Stimulated activated CD4-positive, alpha-beta T cell treated with anti-CD3 and anti-CD28 coated beads, Interleukin-4, amount 100 ng/mL, for 1 hour (primary cell): Measurements from ENCODE around the gene NCKIPSD.
A peak's percentile ranks its signal among the peaks of the same experiment; 100 is the strongest.

ENCODE experiments used
- DNase-seq: peaks from one replicate; pipeline ENCODE4 v3.0.0-alpha.2; 2020

The NCKIPSD gene

DNA sequence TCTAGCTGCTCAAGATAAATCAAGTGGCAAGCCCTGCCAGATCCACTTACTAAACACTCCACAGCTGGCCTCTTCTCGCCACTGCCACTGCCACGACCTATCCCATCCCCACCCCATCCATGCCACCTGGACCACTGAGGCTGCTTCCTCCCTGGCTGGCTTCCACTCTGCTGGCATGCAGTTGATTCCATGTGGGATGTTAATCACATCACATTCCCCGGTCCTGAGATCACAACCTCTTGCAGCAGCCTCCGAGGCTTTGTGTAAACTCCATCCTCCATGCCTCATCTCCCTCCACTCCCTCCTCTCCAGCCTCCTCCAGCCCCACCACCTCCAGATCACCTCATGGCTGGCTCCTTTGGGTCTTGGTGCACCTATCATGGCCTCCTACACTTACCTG lies 7.7 kb downstream of the NCKIPSD start:
- no peak for DNase-seq

DNA sequence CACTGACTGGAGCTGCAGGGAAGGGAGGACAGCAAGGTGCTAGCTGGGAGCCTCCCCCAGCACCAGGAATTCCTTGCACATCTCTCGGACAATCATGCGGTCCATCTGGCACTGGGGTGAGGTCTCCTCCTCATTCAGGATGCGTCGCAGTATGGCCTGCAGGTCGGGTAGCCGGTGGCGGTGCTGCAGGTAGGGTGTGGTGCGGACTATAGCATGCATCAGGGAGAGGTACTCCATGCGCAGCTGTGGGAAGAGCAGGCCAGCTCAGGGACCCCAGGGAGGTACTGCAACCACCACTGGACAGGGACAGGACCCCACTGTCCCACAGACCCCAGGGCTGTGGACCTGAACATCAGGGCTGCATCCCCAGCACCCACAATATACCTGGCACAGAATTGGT lies 11.2 kb downstream of the NCKIPSD start:
- no peak for DNase-seq

DNA sequence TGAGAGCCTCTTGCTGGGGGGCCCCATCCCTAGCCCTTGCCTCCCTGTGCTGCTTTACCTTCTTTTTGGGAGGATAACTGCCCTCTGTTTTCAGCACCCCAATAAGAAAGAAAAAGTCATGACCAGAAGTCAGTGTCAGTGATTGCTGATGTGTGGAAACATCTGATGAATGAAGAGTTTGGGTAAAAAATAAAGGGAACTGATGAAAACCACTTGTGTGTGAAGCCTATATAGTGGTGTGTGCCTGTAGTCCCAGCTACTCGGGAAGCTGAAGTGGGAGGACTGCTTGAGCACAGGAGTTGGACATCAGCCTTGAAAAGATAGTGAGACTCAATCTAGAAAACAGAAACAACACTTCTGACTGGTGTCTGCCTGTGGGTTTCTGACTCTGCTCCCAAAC lies 13.2 kb downstream of the NCKIPSD start:
- no peak for DNase-seq

DNA sequence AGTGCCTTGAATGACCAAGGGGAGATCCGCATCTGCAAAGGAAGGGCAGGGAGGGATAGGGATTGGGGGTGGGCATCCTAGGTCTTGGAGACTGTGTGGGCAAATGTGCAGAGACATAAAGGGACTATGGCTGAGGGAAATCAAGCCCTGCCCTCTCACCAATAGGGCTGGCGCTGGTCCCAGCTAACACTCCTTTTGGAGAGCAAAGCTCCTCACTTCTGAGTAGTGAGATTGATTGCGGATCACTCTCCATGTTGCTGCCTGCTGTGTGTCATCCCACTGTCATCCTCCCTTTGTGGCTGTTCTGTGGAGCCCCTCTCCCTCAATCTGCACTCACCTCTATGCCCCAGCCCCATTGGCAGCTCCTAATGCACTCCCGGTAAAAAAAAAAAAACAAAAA lies 20.8 kb downstream of the NCKIPSD start:
- DNase-seq = no peak

DNA sequence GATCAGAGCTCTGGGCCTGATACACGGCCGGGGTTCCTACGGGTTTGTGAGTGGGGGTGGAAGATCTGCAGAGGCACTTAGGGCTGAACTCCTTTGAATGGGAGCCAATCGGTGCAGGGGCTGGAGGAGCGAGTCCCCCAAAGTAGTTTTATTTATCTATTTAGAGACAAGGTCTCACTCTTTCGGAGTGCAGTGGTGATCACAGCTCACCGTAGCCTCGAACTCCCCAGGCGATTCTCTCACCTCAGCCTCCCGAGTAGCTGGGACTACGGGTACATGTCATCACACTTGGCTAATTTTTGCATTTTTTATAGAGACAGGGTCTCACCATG lies 21.4 kb downstream of the NCKIPSD start:
- no peak for DNase-seq

DNA sequence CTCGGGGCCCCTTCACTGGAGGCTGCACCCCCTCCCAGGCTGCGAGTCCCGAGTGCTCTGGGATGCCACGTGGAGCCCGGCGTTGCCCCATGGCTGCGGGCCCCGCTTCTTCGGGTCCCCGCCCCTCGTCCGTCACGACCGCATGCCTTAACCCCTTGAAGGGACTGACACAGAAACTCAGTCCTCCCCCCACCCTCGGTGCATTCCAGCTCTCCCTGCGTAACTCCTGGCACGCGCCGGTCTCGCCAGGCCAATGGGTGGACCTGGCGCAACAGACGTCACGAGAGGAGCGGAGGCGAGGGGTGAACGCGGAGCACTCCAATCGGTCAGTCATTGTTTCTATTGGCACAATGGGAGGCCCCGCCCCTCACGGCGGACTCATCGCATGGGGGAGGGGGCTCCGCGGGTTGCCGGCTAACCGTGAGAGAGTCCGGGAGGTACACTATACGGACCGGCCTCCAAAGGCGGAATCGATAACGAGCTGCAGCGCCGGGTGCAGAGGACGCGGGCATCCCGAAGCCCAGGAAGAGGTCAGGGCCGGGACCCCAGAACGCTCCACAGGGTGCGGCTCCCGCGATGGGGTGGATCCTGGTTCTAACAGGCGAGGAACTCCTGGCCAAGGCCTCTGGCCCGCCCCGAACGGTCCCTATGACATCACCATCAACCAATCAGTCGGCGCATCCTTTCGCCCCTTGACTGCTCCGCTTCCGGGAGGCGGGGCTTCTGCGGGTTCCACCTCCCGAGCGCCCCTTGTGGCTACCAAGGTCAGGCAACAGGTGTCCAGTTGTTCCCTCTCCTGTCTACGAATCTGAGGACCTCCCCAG lies 22.0 kb downstream of the NCKIPSD start:
- DNase-seq = peak; percentile 84

DNA sequence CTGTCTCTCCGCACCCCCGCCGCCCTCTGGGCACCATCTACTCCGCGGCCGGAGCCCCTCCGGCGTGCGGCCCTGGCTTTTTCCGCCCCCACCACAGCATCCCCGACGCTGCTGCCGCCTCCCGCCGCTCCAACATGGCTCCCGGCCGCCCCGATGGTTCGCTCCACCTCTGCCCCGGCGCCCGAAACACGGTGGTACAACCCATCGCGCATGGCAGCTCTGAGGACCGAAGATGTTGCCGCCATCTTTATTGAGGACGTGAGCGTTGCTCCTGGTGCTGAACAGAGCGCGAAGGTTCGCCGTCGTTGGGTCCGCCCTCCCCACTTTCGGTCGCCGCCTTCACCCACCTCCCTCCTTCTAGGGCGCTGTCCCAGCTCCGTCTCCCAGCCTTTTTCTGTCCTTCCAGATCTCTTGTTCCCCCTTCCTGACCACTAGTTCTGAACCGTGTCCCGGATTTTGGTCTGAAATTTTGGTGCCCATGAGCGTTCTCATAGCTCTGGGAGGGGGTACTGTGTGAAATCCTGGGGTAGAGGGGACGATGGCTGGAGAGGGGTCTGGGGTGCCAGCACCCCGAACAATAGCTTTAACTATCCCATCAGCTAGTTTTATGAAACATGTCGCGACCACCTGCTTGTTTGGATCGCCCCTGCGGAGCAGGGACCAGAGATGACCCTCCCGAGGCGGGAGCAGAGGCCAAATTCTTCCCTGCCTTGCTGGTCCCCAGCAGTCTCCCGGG lies 22.8 kb downstream of the NCKIPSD start, which contains the start of gene CELSR3:
TSS of gene CELSR3 (minus strand) at position 134 of the 736 bp plus-strand sequence. CDS start 252 bp downstream, outside the sequence.
- DNase-seq = peak; percentile 56

DNA sequence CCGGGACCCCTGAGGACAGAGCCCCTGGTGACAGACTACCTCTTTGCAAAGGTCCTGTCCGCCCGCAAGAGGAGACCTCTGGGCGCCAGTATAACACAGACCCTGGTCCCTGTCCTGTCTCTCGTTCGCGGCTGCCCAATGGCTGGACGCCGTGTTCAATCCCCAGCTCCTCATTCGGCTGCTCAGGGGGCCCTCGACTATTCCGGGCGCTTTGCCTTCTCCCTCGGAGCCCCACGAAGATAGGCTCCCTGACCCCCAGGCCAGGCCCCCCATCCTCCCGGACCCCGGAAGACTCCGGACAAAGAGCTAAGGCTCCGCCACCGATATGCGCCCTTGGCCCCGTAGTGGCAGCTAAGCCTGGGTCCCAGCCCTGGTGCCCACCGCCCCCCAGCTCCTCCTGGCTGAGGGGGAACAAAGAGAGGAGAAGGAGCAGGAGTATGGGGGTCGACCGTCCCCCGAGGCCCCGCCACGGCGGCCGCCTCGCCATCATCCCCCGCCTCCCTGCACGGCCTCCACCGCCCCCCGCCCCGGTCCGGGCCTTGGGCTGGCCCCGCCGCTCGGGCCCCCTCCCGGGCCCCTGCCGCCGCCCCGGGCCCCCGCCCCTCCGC lies 23.5 kb downstream of the NCKIPSD start:
- DNase-seq = no peak

DNA sequence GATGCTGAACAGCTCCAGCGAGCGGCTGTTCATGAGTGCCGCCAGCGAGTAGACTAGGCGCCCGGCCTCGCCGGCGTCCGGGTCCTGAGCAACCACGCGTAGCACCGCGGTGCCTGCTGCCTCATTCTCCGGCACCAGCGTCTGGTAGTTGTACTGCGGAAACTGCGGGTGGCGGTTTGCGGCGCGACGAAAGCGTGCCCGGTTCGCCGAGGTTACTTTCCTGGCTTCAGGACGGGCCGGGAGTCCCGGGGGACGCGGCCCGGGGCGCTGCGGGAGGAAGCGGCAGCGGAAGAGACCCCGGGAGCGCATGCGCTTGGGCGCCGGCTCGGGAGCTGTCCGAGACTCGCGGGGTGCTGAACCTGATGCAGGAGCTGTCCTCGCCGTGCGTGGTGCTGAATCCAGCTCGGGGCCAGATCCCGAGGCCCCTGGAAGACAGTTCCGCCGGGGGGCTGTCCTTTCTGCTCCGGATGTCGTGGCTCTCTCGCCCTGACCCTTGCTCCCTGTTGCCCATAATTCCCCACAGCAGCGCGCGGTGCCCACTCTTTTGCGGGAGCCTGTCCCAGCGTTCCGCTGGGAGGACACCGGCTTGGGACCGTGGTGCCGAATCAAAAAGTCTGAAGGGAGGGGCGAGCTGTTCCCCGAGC lies 24.1 kb downstream of the NCKIPSD start:
- peak; percentile 76 for DNase-seq

DNA sequence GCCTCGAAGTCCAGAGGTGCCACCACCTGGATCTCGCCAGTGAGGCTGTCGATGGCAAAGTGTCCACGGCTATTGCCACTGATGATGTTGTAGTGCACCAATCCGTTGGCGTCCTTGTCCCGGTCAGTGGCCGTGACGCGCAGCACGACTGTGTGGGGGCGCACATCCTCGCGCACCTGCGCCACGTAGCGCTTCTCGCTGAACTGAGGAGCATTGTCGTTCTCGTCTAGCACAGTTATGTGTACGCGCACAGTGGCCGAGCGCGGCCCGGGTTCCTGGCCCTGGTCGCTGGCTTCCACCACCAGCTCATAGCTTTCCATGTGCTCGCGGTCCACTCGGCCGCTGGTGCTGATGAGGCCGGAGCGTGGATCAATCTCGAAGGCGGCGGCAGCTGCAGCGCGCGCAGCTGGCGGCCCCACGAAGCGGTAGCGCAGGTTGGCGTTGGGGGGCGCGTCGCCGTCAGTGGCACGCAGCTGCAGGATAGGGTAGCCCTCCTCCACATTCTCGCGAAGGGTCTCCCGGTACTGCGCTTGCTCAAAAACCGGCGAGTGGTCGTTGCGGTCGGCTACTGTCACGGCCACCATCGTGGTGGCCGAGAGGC lies 24.8 kb downstream of the NCKIPSD start:
- DNase-seq = no peak

DNA sequence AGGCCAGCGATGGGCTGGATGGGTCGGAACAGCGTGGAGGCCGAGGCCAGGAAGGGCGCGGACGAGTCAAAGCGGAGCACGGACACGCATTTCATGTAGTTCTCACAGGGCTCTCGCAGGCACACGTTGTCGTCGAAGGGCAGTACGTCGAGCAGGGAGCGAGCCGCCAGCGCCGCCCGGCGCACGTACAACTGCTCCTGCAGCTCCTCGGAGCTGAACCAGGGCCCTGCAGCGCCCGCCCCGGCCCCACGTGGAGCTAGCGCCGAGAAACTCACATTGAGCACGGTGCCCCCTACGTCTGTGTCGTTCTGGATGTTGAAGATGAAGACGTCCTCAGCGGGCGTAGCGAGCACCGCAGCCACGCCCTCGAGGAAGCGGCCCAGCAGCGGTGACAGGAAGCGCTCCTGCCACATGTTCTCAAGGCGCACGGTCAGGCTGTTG lies 28.9 kb downstream of the NCKIPSD start:
- peak; percentile 34 for DNase-seq

DNA sequence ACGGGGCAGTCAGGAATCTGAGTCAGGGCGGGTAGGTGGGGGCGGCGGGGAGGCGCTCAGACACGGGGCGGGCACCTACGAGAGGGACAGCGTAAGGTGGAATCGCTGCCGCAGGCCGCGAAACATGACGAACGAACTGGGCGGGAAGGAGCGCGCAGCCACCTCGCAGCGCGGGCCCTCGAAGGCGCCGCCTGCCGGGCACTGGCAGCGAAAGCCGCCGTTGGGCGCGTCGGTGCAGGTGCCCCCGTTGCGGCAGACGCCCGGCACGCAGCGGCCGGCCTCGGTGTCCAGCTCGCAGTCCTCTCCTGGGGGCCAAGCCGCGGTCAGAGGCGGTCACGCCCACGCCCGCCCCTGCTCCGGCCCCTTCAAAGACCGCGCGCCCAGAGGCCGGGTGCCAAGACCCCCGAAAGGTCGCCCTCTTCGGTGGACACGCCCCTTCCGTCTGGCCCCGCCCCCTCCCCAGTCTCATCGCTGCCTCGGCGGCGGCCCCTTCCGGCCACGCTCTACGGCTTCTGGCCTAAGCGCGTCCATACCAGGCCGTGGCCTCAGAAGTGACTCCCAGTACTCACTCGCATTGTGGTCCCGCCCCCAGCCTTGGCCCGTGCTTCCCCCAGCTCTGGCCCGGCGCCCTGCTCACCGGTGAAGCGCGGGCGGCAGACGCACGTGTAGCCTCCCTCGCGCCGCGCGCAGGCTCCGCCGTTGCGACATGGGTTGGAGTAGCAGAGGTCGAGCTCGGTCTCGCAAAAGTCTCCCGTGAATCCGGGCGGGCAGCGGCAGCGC lies 29.5 kb downstream of the NCKIPSD start:
- DNase-seq = peak; percentile 86

DNA sequence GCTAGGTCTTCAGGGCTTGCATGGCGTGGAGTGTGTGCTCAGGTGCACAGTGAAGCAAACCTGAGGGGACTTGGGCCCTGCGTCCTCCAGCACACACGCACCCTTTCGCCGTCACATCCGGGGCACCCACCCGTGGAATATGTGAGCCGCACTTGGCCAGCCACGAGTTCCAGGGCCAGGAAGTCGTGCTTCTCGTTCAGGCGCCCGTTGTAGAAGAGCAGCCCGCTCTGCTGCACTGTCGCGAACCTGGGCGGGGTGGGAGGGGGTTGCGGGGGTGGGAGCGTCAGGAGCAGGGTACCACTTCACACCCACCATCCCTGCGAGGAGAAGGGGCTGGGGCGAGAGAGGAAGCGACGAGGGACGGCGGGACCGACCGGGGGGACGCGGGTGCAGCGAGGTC lies 30.1 kb downstream of the NCKIPSD start:
- DNase-seq = peak; percentile 50

DNA sequence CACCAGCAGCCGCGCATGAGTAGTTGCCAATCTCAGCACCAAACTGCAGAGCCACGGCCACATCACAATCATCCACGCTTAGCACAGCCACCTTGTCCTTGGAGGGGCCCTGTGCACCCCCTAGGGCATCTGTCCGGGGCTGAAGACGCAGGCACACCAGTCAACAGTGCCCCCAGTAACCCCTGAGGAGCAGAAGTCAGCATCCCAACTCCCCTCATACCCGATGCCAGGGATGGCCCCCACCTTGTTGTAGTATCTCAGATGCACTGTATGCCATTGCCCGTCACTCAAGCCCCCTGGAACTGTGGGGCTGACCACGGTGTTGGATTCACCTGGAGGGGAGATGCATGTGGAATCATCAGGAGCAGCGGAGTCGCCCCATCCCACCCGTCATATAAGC lies 30.7 kb downstream of the NCKIPSD start:
- no peak for DNase-seq

DNA sequence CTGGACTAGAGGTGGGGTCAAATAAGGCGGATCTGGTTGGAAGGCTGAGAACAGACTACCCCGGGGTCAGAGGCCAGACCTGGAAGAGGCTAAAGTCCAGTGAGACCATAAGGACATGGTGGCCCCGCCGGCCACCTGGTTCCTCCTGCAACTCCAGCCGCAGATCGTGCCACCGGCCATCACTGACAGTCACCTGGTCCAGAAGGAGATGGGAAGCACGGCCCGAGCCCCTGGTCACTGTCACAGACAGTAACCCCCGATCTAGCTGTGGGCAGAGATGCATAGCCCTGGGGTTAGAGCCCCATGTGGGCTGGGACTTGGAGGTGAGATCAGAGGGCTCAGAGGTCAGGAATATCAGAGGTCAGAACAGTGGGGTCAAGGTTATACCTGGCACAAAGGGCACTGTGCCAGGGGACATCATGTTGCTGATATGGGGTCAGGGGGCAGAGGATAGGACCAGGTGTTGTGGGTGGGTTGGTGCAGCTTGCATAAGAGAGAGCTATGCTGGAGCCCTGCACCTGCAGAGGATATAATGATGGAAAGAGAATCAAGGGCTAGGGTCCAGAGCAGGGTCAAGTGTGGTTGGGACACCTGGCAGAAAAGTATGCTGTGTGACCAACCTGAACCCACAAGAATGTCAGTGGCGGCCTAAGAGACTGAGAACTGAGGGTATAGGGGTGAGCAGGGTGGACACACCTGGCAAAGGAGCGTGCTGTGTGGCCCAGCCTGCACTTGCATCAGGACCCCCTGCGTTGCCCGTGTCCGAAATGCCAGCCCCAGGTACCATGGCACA lies 32.6 kb downstream of the NCKIPSD start:
- DNase-seq = no peak

DNA sequence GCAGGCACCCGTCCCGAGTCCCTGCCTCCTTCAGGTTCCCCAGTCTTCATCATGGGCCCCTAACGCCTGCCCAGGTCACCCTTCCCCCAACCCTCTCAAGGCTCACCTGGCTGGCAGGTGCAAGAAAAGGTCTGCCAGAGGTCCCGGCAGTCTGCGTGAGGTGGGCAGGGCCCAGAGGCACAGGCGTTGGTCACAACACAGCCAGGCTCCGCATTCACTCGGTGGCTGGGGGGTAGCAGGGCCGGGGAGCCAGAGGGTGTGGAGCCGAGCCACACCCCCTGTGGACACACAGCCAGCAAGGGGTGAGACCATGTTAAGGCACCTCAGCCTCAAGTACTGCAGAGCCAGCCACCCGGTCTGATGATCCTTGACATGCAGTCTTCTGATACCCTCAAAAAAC lies 33.9 kb downstream of the NCKIPSD start:
- DNase-seq = no peak

DNA sequence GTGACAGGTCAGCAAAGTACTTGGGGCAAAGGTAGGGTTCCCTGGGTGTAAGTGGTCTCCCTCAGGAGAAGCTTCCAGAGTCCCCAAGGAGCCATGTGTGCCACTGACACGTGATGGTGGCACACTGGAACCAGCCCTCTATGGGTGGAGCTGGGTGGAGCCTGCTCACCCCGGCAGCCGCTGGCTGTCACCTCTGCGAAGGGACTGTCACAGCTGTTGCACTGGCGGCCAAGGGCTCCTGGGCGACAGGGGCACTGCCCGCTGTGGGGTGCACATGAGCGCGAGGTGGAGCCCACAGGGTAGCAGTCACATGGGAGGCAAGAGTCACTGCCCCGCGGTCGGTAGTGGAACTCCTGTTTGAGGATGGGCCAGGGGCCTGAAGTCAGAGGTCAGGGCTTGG lies 35.0 kb downstream of the NCKIPSD start:
- DNase-seq = no peak

DNA sequence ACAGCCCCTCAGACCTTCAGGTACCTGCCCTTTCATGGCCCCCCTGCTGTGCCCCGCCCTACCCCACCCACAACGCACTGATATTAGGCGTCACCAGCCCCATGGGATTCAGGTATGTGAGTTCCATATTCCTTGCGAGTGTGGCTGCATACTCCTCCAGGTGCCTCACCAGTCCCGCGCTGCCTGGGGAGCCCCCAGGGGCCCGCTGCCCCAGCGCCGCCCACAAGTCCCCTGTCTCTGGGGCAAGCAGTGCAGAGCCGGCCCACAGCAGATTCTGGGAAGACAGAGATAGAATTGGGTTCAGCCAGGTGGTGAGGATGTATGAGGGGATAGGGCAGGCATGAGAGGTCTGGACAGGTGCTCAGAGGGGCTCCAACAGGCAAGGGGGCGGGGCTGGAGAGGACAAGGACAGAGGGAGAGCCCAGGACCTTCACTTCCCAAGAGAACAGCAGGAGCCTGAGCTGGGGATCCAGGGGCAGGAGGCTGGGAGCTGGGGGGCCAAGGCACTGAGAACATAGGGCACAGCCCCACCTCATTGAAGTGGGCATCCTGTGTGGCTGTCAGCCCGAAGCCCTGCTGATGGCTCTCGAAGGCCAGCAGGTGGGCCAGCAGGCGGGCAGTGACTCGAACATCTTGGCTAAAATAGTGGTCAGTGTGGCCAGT lies 37.4 kb downstream of the NCKIPSD start:
- no peak for DNase-seq

DNA sequence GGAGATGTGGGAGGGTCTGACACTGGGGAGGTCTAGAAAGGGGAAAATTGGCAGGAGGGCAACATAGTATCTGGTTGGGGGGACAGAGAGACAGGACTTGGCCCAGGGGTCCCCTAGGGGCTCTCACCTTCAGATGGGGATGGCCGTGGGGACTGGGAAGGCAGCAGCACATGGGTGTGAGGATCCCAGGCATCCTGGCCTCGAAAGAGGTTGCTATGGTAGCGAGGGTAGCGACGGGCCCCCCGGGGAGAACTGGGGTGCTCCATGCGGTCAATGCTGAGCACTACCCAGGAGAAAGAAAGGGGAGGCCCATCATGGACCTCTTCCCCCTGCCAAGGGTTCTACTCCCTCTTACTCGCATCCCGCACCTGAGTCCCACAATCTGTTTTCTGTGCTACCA lies 38.0 kb downstream of the NCKIPSD start:
- no peak for DNase-seq

DNA sequence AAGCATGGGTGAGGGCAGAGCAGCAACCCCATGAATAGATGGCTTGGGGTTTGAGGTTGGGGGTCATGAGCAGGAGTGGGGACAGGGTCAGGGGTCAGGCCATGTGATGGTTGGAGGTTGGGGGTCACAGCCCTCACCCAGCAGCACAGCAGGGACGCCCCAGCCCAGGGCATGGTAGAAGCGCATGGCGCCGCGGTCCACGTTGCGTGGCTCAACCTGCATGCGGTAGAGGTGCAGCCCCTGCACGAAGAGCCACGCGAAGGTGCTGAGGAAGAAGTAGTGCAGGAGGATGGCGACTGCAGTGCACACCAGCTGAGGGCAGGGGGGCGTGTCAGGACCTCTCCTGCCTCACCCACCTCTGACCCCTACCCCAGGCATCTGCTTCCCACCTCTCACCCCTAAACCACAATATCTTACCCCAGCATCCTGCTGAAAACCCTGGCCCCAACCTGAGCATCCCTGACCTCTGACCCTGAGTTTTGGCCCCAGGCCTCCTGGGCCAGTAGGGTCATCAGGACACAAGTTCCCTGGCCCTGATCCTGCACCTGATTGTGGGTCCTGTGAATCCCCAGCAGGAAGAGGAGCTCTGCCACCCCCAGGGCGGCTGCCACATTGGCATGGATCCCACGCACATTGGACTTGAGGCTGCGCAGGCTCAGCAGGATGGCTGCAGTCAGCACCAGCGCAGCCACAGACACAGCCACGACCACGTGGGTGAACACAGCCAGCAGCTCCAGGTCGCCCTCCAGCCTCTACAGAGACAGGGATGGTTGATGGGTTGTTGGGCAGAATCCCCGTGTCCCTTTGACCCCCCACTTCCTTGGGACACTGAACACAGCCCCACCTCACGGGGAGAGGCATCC lies 40.6 kb downstream of the NCKIPSD start:
- DNase-seq = no peak
